ENCODE results near the gene CYP3A7. TPM values are rescaled to one million over a fixed set of nuclear protein-coding genes. Genes with fewer than 3 reads are reported as not detected.
"Not testable (repeated sequence)": the region's sequence is repeated elsewhere in the genome, so short reads cannot be mapped to it uniquely, and the experiment has no call there.

The CYP3A7 gene
- polyA plus RNA-seq, 1 donor (not counting 4 experiments of a cell fraction or from before 2014, with no cell fraction given), result not detected

GRCh38 chr7:99748846-99749579, 14.0 kb upstream of the CYP3A7 start:
- DNase-seq (ENCODE audit: low read depth, low spot score), result no peak
- H3K9ac ChIP-seq (ENCODE audit: control insufficient read depth, extremely low read depth, insufficient read depth, low read length), result no peak overlapping the region
- H4K20me1 ChIP-seq (ENCODE audit: control insufficient read depth, extremely low read depth, insufficient read depth, low read length), result no peaks in the 10 kb centered on the region
- no peaks in the 10 kb centered on the region for H3K36me3 ChIP-seq (ENCODE audit: control insufficient read depth in 2 of 2, extremely low read depth in 1 of 2, insufficient read depth in 2 of 2, low read length in 2 of 2)
- peaks cover 25% of the 10 kb centered on the region for H3K4me1 ChIP-seq (ENCODE audit: control insufficient read depth, extremely low read depth, insufficient read depth, low read length)
- H3K27me3 ChIP-seq (ENCODE audit: control insufficient read depth, extremely low read depth, insufficient read depth, low read length), result no peaks in the 10 kb centered on the region
- no peaks in the 10 kb centered on the region for H3K79me2 ChIP-seq (ENCODE audit: control insufficient read depth, insufficient read depth, low read length)
- no peak overlapping the region for H3K4me3 ChIP-seq (ENCODE audit: control insufficient read depth in 2 of 3, extremely low read depth in 1 of 3, insufficient read depth in 2 of 3, low read depth in 1 of 3, low read length in 3 of 3)
- no peak for FAIRE-seq
- H2AFZ ChIP-seq (ENCODE audit: control insufficient read depth, low read length), result no peak overlapping the region
- H3K4me2 ChIP-seq (ENCODE audit: control insufficient read depth, extremely low read depth, insufficient read depth, low read depth, low read length), result no peak overlapping the region
- H3K9me3 ChIP-seq (ENCODE audit: control insufficient read depth, low read depth, low read length), result no peaks in the 10 kb centered on the region
- no peak for TF ChIP-seq CTCF (optimal IDR thresholded peaks at IDR 0.05 in 1 of 3, IDR thresholded peaks at IDR 0.05 in 1 of 3, conservative IDR thresholded peaks at IDR 0.05 in 1 of 3; ENCODE audit: extremely low read depth in 1 of 3, insufficient read depth in 2 of 3, low read length in 3 of 3)
- no peak for TF ChIP-seq EZH2 (IDR thresholded peaks at IDR 0.05; ENCODE audit: low read length)
- no peak overlapping the region for H3K27ac ChIP-seq (ENCODE audit: control insufficient read depth, insufficient read depth, low read length)
- dilution Hi-C loops (cut with MboI; ENCODE audit: extremely low pct_ligation_motif_present, low sequenced_read_pairs), result no loop called here
- H3K9me1 ChIP-seq (ENCODE audit: control insufficient read depth, extremely low read depth, insufficient read depth, low read length), result no peaks in the 10 kb centered on the region

GRCh38 chr7:99746915-99747314, 11.9 kb upstream of the CYP3A7 start:
- H4K20me1 ChIP-seq (ENCODE audit: control insufficient read depth, extremely low read depth, insufficient read depth, low read length), result not testable (repeated sequence)

GRCh38 chr7:99745395-99745794, 10.4 kb upstream of the CYP3A7 start:
- H3K9ac ChIP-seq (ENCODE audit: control insufficient read depth, extremely low read depth, insufficient read depth, low read length); H3K9me1 ChIP-seq (ENCODE audit: control insufficient read depth, extremely low read depth, insufficient read depth, low read length); DNase-seq (ENCODE audit: low read depth, low spot score); FAIRE-seq; H3K4me3 ChIP-seq (ENCODE audit: control insufficient read depth in 2 of 3, extremely low read depth in 1 of 3, insufficient read depth in 2 of 3, low read depth in 1 of 3, low read length in 3 of 3); H3K79me2 ChIP-seq (ENCODE audit: control insufficient read depth, insufficient read depth, low read length); H3K4me1 ChIP-seq (ENCODE audit: control insufficient read depth, extremely low read depth, insufficient read depth, low read length); H4K20me1 ChIP-seq (ENCODE audit: control insufficient read depth, extremely low read depth, insufficient read depth, low read length); H3K27me3 ChIP-seq (ENCODE audit: control insufficient read depth, extremely low read depth, insufficient read depth, low read length); H2AFZ ChIP-seq (ENCODE audit: control insufficient read depth, low read length); H3K9me3 ChIP-seq (ENCODE audit: control insufficient read depth, low read depth, low read length); H3K4me2 ChIP-seq (ENCODE audit: control insufficient read depth, extremely low read depth, insufficient read depth, low read depth, low read length); H3K27ac ChIP-seq (ENCODE audit: control insufficient read depth, insufficient read depth, low read length); H3K36me3 ChIP-seq (ENCODE audit: control insufficient read depth in 2 of 2, extremely low read depth in 1 of 2, insufficient read depth in 2 of 2, low read length in 2 of 2); dilution Hi-C loops (cut with MboI; ENCODE audit: extremely low pct_ligation_motif_present, low sequenced_read_pairs): not testable (repeated sequence)

More at GRCh38 chr7:99746915-99747314, 11.9 kb upstream of the CYP3A7 start:
- H3K9me3 ChIP-seq (ENCODE audit: control insufficient read depth, low read depth, low read length); dilution Hi-C loops (cut with MboI; ENCODE audit: extremely low pct_ligation_motif_present, low sequenced_read_pairs); H2AFZ ChIP-seq (ENCODE audit: control insufficient read depth, low read length); H3K36me3 ChIP-seq (ENCODE audit: control insufficient read depth in 2 of 2, extremely low read depth in 1 of 2, insufficient read depth in 2 of 2, low read length in 2 of 2); H3K4me2 ChIP-seq (ENCODE audit: control insufficient read depth, extremely low read depth, insufficient read depth, low read depth, low read length); H3K9me1 ChIP-seq (ENCODE audit: control insufficient read depth, extremely low read depth, insufficient read depth, low read length); DNase-seq (ENCODE audit: low read depth, low spot score); H3K4me3 ChIP-seq (ENCODE audit: control insufficient read depth in 2 of 3, extremely low read depth in 1 of 3, insufficient read depth in 2 of 3, low read depth in 1 of 3, low read length in 3 of 3); H3K27ac ChIP-seq (ENCODE audit: control insufficient read depth, insufficient read depth, low read length); FAIRE-seq; H3K9ac ChIP-seq (ENCODE audit: control insufficient read depth, extremely low read depth, insufficient read depth, low read length); H3K27me3 ChIP-seq (ENCODE audit: control insufficient read depth, extremely low read depth, insufficient read depth, low read length); H3K79me2 ChIP-seq (ENCODE audit: control insufficient read depth, insufficient read depth, low read length): not testable (repeated sequence)
- peaks cover 22% of the 10 kb centered on the region for H3K4me1 ChIP-seq (ENCODE audit: control insufficient read depth, extremely low read depth, insufficient read depth, low read length)

Measured in keratinocyte (primary cell).